Jurkat, Clone E6-1 (cell line): ENCODE data around the gene SLC35E2B.
"Not testable (repeated sequence)": the region's sequence is repeated elsewhere in the genome, so short reads cannot be mapped to it uniquely, and the experiment has no call there.

Source experiments
- DNase-seq: peaks from one replicate; pipeline ENCODE4 v3.0.0-alpha.2; 2011; ENCODE audit warnings: low read depth, low spot score
- H3K4me3 ChIP-seq: 2 replicates; pipeline ENCODE4 v1.5.1; 2011; ENCODE audit warnings: mild to moderate bottlenecking, low read length, control low read depth, moderate library complexity

The SLC35E2B gene

DNA sequence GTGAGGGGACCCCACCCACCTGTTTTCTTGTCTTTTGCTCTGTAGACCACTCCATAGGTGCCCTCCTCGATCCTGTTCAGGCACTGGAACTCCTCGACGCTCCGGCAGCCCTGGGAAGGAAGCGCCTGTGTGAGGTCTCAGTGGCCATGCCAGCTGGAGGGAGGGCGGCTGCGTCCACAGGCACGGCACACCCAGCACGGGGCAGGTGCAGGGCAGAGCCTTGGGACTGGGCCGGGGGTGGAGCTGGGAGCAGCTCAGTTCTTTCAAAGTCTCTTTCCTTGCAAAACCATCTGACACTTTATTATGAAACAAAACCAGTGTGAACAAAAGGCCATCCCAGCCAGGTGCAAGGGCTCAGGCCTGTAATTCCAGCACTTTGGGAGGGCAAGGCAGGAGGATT is 13.0 kb upstream of the SLC35E2B start:
- H3K4me3 ChIP-seq, DNase-seq: not testable (repeated sequence)

- DNase-seq, H3K4me3 ChIP-seq: not testable (repeated sequence)
Observed at GRCh38 chr1:1704284-1704957, 11.8 kb upstream of the SLC35E2B start.

GRCh38 chr1:1703796-1704195 is 11.2 kb upstream of the SLC35E2B start:
- DNase-seq, result no peak
- no peak overlapping the region for H3K4me3 ChIP-seq

GRCh38 chr1:1702506-1702905 is 9.9 kb upstream of the SLC35E2B start:
- H3K4me3 ChIP-seq, DNase-seq: not testable (repeated sequence)

DNA sequence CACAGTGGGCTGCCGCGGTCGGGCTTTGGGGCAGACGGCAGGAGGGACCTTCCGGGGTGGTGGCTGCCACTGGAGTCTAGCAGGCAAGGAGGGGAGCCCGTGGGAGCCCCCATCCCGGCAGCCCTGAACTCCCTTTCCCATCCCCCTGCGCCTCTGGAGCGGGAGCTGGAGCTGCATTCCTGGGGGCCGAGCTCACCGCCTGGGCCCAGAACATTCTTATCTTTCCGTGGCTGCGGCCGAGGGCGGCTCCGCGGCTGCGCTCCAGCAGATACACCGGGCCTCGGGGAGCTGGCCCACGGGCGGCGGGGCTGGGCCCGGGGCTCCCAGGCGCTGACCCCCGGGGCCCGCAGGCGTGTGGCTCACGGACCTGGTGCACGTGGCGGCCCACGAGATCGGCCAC is 8.0 kb upstream of the SLC35E2B start:
- DNase-seq, H3K4me3 ChIP-seq: not testable (repeated sequence)

- DNase-seq, H3K4me3 ChIP-seq: not testable (repeated sequence)
Observed at GRCh38 chr1:1700067-1700466, 7.5 kb upstream of the SLC35E2B start.

GRCh38 chr1:1699061-1699460 is 6.5 kb upstream of the SLC35E2B start:
- DNase-seq, H3K4me3 ChIP-seq: not testable (repeated sequence)

DNA sequence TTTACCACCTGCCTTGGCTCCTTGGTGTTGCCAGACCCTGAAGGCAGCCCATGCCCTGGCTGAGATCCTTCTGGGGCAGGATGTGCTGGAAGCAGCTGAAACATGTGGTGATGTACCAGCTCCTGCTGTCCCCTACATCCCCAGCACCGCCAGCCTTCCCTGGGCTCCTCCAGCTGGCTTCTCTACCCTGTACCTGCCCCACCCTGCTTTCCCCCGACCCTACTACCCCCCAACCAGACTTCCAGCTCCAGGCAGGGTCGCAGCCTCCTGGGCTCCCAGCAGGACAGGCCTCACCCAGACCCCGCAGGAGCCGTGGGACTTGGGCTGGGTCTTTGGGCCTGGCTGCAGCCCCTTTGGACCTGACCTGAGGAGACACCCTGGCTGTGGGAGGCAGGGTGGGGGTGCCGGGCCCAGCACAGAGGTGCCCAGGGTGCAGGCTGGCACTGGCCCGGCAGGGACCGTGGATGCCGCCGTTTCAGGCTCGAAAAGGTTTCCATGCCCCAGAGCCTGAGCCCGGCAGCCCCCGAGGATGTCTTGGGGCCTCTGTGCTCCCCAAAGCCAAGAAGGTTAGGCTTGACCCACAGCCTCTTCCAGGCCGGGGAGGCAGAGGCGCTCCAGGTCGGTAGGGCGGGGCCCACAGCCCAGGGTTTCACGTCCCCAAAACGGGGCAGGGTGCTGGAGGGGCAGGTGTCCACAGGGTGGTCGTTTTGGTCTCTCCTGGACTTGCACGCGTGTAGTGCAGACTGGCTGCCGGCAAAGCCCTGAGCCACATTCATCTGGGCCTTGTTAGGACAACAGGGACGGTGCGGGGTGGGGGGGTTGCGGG is 5.0 kb upstream of the SLC35E2B start:
- not testable (repeated sequence) for DNase-seq

GRCh38 chr1:1696431-1697357 is 4.1 kb upstream of the SLC35E2B start:
- not testable (repeated sequence) for DNase-seq, H3K4me3 ChIP-seq

More for the DNA sequence above, 5.0 kb upstream of the SLC35E2B start:
- H3K4me3 ChIP-seq, result not testable (repeated sequence)

GRCh38 chr1:1692324-1692713 is 276 bp downstream of the SLC35E2B start:
- peak overlapping the region; percentile 57 for H3K4me3 ChIP-seq
- DNase-seq, result peak; percentile 53

DNA sequence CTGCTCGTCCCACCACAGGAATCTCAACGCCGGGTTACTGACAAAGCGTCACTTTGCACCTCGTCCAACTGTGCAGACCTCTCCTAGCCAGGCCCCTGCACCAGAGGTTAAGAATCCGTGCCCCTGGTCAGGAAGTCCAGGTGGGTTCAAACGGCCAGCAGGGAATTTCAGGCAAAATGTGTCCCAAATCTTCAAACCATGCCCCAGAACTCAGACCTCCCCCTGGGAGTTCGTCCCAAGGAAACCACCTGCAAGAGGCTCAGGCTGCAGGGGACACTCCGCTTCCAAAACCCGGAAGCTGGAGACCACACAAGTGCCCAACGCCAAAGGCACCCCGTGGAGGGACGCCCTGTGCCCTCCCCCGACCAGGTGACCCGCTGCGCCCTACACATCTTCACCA is 1.2 kb downstream of the SLC35E2B start:
- DNase-seq, result not testable (repeated sequence)
- peak overlapping the region; percentile 46 for H3K4me3 ChIP-seq

GRCh38 chr1:1689526-1689925 is 3.1 kb downstream of the SLC35E2B start:
- not testable (repeated sequence) for DNase-seq, H3K4me3 ChIP-seq

DNA sequence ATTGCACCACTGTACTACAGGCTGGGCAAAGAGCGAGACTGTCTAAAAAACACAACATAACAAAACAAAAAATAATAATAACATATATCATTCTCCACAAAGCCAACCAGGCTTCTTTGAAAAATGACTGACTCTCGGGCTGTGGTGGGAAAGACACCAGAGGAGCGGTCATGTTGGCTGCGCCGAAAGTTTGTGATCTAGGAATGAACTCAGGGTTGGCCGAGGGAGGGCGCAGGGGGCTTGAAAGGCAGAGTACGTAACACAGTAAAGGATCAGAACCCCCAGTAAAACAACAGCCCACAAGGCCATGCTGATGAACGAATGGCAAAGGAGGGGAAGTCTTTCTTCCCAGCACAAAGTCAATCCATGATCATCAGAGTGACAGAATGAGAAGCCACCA is 4.7 kb downstream of the SLC35E2B start:
- DNase-seq, result no peak

DNA sequence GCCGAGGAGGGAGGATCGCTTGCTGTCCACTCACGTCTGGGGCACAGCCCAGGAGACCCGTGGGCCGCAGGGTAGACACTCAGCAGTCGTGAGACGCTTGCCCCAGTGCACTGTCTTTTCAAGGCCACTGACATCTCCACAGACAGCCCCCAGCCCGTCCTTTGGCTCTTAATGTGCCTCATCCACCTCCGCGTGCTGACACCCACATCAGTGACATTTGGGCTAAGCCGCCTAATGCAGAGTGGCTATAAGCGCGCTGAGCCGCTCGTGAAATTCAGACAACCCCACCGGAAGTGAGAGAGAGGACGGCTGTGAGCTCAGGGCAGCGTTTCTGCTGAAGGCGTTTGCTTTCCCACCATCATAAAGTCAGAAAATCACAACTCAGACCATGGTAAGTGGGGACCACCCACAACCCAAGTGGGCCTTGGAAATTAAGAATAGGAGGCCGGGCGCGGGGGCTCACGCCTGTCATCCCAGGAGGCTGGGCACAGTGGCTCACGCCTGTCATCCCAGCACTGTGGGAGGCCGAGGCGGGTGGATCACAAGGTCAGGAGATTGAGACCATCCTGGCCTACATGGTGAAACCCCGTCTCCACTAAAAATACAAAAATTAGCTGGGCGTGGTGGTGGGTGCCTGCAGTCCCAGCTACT is 8.4 kb downstream of the SLC35E2B start:
- DNase-seq, result no peak
- no peak overlapping the region for H3K4me3 ChIP-seq

More for the DNA sequence above, 4.7 kb downstream of the SLC35E2B start:
- H3K4me3 ChIP-seq, result no peak overlapping the region

GRCh38 chr1:1683104-1683905 is 9.3 kb downstream of the SLC35E2B start:
- DNase-seq, result no peak
- no peak overlapping the region for H3K4me3 ChIP-seq

GRCh38 chr1:1680912-1681273 is 11.7 kb downstream of the SLC35E2B start:
- no peak for DNase-seq
- no peak overlapping the region for H3K4me3 ChIP-seq

DNA sequence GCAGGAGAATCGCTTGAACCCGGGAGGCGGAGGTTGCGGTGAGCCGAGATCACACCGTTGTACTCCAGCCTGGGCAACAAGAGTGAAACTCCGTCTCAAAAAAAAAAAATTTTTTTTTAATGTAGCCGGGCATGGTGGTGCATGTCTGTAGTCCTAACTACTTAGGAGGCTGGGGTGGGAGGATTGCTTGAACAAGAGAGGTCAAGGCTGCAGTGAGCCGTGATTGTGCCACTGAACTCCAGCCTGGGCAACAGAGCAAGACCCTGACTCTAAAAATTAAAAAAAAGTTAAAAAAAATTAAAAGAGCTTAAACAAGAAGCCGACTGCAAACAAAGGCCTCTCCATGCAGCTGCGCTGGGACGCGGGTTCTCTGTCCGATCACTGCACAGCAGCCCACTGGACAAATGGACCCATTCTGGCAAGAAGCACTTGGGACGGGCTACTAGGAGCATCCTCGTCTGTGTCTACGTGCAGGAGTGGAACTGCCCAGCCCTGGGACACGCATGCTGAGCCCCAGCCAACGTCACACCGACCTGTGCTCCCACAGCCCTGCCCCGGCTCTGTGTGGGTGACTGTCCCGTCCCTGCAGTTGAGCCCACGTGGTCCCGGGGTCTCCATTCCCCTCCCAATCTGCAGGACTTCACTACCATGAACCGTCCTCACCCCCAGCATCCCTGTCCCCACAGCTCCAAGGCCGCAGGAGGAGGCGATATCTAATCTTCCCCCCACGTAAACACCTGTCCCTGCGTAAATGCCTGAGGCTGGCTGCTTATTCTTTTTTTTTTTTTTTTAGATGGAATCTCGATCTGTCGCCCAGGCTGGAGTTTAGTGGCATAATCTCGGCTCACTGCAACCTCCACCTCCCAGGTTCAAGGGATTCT is 12.3 kb downstream of the SLC35E2B start:
- DNase-seq, result no peak
- H3K4me3 ChIP-seq, result no peak overlapping the region
